Amniotic epithelial cell (primary cell): ENCODE results near the gene MAGEA6.

ENCODE experiments used
- DNase-seq: peaks from one replicate; pipeline ENCODE4 v3.0.0-alpha.2; 2010; ENCODE audit warnings: low read depth

Gene MAGEA6

GRCh38 chrX:152733261-152733975 is 36.1 kb downstream of the MAGEA6 start, which contains the start of the genes CSAG1 and MAGEA12:
TSS of gene CSAG1 (minus strand) at chrX:152733721. CDS start at chrX:152732460, 1,261 bp downstream.
TSS of gene MAGEA12 (plus strand) at chrX:152733757. CDS start at chrX:152736162, 2,405 bp downstream.
- DNase-seq, result no peak

- DNase-seq, result no peak
These were observed 44.1 kb downstream of the MAGEA6 start for GRCh38 chrX:152725409-152725808.
